GM08714 (cell line): ENCODE data around the gene VSTM2B.

ENCODE experiments used
- H3K4me3 ChIP-seq: fragments of 200-500 bp; sonication (Bioruptor generic); 2 replicates; pipeline ENCODE4 v1.5.1; 2014; ENCODE audit warnings: mild to moderate bottlenecking, low read length, inconsistent platforms
- ZNF274 ChIP-seq: IDR thresholded peaks from 2 replicates; pipeline ENCODE4 v1.6.1; 2012; ENCODE audit warnings: mild to moderate bottlenecking, low read depth, low read length

The VSTM2B gene

DNA sequence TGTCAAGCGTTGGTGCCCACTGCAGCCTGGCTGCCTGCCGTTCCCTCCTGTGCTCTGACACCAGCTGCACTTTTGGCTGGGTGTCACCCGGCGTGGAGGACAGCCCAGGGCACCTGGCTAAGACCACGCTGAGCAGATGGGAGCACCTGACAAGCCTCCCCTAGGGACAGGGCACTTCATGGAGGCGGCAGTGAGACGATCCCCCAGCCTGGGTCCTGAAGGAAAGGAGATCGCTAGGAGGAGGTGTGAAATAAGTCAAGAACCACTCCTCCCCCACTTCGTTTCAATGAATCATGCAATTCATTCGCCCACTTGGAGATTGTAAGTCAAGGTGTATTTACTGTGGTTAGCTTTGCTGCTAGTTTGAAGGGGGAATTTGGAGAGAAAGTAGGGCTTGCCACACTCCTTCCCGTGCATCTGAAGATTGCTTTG lies 38.8 kb downstream of the VSTM2B start:
- no peak for TF ChIP-seq ZNF274
- H3K4me3 ChIP-seq: no peak overlapping the region

DNA sequence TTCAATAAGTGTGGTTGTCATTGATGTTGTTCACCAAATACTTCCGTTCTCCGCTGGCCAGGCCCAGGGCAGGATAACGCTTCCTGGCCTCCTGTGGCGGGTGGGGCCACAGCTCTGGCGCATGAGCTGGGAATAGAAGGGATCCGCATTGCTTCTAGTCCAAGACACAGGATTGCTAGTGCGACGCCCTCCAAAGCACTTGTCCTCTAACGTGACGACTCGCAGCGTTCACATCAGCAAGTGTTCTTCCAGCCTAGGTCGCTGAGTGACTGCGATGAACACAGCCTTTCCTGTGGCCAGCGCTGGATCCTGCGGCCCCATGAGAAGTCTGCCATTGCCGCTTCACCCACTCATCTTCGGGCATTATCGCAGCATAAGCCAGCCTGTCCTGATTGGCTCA lies 39.4 kb downstream of the VSTM2B start:
- no peak overlapping the region for H3K4me3 ChIP-seq
- no peak for TF ChIP-seq ZNF274

DNA sequence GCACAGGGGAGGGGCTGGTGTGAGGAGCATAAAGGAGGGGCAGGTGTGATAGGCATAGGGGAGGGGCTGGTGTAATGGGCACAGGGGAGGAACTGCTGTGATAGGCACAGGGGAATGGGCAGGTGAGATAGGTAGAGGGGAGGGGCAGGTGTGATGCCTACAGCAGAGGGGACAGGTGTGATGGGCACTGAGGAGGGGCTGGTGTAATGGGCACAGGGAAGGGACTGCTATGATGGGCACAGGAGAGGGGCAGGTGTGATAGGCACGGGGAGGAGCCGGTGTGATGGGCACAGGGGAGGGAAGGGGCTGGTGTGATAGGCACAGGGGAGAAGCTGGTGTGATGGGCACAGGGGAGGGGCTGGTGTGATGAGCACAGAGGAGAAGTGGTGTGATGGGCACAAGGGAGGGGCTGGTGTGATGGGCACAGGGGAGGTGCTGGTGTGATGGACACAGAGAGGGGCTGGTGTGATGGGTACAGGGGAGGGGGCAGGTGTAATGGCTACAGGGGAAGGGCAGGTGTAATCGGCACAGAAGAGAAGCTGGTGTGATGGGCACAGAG lies 40.8 kb downstream of the VSTM2B start:
- TF ChIP-seq ZNF274: no peak
- H3K4me3 ChIP-seq: no peak overlapping the region

DNA sequence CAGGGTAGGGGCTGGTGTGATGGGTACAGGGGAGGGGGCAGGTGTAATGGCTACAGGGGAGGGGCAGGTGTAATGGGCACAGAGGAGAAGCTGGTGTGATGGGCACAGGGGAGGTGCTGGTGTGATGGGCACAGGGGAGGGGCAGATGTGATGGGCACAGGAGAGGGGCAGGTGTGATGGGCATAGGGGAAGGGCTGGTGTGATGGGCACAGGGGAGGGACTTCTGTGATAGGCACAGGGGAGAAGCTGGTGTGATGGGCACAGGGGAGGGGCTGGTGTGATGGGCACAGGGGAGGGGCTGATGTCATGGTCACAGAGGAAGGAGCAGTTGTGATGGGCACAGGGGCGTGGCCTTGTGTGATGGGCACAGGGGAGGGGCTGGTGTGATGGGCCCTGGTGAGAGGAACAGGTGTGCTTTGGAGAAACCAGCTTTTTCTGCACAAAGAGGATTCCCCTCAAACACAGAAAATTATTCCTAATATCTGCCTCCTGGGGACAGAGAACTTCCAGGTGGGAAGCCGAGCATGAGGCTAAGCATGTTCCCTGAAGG lies 41.6 kb downstream of the VSTM2B start:
- no peak overlapping the region for H3K4me3 ChIP-seq
- TF ChIP-seq ZNF274: no peak

DNA sequence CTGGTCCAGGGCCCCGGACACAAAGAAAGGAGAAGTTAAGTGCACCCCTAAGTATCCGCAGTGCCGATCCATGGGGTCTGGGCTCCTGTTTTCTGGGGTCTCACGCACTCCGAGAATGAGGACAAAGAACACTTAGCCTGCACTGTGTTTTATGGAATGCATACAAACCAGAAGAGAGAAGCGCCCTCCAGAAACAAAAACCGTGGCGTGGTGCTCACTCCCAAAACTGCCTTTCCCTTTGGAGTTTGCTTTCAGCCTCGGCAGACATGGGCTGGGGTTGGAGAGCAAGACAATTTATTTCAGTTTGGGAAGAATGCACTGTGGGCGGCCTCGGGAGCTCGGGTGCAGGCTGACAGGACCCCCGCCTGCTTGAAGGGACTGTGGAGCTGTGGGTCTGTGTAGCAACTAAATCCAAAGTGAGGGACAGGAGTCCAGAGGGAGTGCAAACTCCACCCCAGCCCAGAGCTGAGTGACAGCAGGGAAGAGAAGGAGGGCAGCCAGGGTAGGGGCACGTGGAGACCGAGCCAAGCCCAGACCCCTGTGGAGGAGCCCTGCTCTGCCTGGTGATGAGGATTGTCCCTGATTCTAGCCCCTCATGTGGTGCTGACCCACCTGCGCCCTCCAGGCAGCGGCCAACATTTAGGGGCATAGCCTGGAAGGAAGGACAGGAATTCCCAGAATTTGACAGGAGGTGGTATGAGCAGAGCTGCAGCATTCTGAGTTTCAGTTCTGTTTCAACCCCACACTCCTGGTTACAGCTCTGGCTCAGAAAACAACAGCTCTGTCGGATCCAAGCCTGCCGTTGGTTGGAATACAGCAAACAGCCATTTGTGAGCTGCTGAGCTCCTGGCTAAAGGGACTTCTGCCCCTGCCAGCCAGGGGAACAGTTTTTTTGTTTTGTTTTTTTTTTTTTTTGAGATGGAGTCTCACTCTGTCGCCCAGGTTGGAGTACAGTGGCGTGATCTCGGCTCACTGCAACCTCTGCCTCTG lies 42.5 kb downstream of the VSTM2B start:
- H3K4me3 ChIP-seq: no peak overlapping the region
- no peak for TF ChIP-seq ZNF274

DNA sequence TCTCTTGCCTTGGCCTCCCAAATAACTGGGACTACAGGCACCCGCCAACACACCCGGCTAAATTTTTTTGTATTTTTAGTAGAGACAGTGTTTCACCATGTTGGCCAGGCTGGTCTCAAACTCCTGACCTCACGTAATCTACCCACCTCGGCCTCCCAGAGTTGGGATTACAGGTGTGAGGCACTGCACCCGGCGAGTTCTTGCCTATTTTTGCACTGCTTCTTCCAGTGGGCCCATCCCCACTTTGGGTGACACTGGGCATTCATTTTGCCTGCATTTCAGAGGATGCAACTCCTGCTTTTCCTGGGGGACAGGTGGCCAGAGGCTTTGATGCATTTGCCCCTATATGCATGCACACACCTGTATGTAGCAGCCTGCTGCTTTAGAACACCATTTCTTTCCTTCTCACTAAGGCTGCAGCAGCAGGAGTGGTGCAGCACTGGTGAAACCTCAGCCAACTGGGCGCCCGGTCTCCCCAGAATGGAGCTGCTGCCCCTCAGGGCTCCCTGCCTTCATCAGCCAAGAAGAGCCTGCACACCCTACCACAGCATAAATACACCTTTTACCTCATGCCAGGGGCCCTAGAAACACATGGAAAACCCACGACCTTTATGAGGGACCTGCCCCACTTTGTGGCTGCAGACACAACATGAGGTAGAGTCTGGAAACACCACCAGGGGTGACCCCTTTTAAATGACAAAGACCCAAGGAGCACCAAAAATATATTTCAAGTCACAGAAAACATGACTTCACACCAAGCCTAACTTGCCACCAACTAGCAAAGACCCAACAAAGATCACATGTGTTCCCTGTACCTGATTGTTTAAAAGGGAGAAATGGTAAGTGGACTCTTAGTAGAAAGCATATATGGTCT lies 43.5 kb downstream of the VSTM2B start:
- H3K4me3 ChIP-seq: no peak overlapping the region
- TF ChIP-seq ZNF274: no peak

DNA sequence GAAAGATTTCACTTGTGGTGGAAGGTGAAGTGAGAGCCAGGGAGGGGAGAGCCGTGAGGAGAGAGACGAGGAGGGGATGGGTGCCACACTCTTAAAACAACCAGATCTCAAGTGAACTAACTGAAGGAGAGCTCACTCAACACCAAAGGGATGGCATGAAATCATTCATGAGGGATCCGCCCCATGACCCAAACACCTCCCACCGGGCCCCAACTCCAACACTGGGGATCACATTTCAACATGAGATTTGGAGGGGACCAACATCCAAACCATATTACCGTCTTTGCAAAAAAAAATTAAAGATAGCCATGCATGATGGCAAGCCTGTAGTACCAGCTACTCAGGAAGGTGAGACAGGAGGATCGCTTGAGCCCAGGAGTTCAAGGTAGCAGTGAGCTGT lies 45.4 kb downstream of the VSTM2B start:
- no peak for TF ChIP-seq ZNF274

DNA sequence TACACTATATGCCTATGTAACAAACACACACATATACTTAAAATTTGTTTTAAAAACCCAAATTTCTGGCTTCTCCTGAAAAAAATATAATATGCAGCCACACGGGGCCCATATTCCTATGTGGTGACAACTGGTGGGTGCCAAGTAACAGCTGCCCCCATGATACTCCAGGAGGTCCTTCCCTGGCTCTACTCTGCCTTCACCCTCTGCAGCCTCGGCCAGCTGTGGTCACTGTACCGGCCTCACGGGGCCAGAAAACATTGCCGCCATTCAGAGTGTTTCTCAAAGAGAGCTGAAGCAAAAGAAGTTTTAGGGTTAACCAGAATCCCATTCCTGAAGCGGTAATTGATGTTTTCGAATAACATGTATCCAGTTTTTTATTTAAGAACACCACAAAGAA lies 47.7 kb downstream of the VSTM2B start:
- no peak overlapping the region for H3K4me3 ChIP-seq
- no peak for TF ChIP-seq ZNF274

More for the DNA sequence above, 45.4 kb downstream of the VSTM2B start:
- H3K4me3 ChIP-seq: no peak overlapping the region

DNA sequence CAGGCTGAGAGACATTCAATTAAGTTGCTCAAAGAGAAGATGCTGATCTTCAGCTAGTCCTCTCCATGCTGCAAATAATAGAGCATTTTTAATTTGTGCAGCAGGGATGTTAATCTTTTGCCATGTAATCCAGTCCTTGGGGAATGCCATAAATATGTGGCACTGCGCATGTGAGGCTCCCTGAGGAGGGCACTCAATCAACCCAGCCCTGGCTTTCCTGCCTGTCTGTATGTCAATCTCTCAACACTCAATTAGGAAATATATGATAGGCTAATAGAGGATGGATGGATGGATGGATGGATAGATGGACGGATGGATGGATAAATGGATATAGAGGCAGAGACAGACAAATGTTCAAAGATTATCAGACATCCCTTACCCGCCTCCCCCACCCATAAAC lies 48.7 kb downstream of the VSTM2B start:
- no peak overlapping the region for H3K4me3 ChIP-seq
- no peak for TF ChIP-seq ZNF274

DNA sequence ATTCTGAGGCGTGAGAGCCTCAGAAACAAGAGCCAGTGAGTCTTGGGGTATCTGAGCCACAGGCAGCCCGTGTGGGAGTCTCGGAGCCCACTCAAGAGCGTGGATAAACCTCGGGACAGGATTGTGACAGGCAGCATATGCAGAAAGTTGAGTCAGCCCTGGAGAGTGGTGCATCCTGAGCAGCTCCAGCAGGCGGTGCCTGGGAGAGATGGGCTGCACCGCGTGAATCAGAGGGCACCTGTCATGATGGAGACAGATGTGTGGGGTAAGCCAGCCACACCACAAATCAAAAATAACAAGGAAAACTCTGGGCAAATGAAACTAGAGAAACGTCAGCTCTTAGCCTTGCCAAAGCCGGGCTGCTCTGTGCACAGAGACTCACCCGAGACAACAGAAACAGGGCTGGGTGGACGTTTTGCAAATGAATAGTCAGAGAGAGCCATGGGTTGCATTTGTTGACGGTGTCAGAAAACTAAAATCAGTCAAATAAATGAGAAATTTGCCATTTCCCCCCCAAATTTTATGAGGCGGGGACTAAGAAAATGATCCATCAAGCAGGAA lies 50.3 kb downstream of the VSTM2B start:
- no peak for TF ChIP-seq ZNF274
- no peak overlapping the region for H3K4me3 ChIP-seq

DNA sequence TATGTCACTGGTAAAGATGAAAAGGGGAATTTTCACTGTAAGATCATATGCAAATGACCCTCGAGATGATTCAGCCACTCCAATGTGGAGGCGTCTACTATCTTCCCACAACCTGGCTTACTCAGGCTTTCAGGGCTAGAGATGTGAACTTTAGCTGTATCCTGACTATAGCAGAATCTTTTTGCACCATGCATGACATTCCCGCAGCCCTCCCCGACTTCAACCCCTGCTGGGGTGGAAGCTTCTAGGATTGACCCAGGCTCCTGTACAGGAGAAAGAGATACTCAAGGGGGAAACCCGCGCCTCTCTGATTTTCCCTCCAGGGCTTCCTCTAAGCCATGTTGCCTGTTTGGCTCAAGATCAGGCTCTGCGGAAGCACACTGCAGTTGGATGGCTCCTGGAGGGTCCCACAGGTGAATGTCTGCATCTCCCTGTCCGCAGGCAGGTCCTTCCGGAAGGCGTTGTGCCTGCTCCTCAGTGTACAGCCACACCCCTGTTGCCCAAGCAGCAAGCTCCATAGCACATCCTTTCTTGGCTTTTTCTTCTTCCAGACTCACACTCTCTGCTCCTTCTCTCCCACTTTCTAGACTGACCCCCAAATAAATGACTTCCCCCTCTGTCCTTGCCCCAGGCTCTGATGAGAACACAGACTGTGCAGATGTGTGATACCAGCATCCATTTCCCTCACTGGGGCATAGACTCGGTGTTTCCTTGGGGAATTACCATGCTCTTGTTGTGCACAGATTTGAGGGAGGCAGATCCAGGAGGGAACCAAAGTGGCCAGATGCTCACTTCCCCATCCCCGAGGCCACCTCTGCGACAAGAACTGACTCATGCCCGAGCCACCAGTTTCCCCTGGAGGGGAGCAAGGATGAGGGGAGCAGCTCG lies 51.2 kb downstream of the VSTM2B start:
- H3K4me3 ChIP-seq: no peak overlapping the region
- no peak for TF ChIP-seq ZNF274

DNA sequence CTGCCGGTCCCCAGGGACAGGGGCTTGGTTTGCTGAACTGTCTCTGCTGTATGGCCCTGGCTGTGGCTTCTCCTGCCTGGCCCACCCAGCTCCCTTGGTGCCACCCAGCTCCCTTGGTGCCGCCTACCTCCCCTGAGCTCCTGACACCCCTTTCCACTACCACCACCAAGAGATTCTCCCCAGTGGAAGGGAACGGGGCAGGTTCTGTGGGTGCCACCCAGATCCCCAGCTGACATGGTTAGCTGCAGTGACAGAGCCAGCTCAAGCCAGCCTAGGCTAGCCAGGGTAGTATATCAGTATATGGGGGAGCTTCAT lies 51.8 kb downstream of the VSTM2B start:
- H3K4me3 ChIP-seq: no peak overlapping the region
- no peak for TF ChIP-seq ZNF274

DNA sequence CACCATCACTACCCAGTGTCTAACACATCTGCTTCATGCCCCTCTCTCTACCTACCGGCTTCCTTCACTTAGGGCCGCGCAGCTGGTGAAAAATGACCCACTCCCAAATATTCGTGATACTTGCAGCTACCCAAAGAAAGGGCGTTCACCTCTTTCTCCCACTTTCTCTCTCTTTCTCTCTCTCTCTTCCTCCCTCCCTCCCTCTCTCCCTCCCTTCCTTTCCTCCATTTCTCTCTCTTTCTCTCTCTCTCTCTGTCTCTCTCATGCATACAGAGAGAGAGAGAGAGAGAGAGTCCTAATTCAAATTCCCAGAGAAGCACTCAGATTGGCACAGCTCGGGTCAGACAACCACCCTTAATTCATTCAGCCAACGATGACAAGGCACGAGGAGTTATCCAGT lies 52.6 kb downstream of the VSTM2B start:
- no peak overlapping the region for H3K4me3 ChIP-seq
- TF ChIP-seq ZNF274: no peak
